Measurements from ENCODE around the gene STX7.

- TF ChIP-seq CTCF (IDR thresholded peaks at IDR 0.05) (no peak), POLR2A (IDR thresholded peaks at IDR 0.05) (no peak)
Observed at GRCh38 chr6:132478266-132478665, 34.6 kb downstream of the STX7 start.

Measured in breast epithelium (tissue), 3 donors.